GM18861 (cell line): ENCODE measurements around the gene PTBP3.
"Not testable (repeated sequence)": the region's sequence is repeated elsewhere in the genome, so short reads cannot be mapped to it uniquely, and the experiment has no call there.

Experiments used
- ATAC-seq: cut with Tn5 transposase; IDR thresholded peaks from one replicate; pipeline ENCODE4 v1.9.1; 2021; ENCODE audit not compliant: unreplicated experiment

Gene PTBP3, protein sequence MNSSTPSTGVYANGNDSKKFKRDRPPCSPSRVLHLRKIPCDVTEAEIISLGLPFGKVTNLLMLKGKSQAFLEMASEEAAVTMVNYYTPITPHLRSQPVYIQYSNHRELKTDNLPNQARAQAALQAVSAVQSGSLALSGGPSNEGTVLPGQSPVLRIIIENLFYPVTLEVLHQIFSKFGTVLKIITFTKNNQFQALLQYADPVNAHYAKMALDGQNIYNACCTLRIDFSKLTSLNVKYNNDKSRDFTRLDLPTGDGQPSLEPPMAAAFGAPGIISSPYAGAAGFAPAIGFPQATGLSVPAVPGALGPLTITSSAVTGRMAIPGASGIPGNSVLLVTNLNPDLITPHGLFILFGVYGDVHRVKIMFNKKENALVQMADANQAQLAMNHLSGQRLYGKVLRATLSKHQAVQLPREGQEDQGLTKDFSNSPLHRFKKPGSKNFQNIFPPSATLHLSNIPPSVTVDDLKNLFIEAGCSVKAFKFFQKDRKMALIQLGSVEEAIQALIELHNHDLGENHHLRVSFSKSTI

DNA sequence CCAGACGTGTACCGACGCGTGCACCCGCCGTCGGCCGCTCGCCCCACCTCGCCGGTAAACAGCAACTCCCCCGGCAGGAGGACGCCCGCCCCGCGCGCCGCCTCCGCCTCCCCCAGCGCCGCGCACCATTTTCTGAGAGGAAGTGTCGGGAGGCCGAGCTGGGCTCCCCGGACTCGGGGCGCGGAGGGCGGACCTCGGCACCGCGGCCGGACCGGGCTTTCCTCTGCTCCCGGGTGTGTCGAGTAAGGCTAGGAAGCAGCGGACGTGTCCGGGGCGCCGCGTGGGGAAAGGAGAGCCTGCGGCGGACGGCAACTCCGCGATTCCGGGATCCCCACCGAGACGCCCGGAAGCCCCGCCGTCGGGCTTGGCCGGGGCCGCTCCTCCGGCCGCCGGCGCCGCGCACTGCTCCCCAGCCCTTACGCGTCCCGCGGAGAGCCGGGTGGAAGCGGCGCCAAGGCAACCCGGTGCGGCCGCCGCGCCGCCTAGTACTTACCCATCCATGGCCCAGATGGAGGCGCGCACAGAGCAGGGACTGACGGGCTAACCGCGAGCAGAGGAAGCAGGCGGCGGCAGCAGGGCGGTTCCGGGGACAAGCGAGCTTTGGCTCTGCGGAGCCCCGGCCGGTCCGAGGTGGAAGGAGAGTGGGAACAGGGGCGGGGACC lies at the start of gene PTBP3:
Gene PTBP3, minus strand, starts transcription at position 643 of the 662 bp plus-strand sequence. CDS start 35,754 bp downstream, outside the sequence.
- peak; percentile 39 for ATAC-seq

GRCh38 chr9:112382501-112383364 lies 49.3 kb upstream of the PTBP3 start:
- ATAC-seq, result no peak

DNA sequence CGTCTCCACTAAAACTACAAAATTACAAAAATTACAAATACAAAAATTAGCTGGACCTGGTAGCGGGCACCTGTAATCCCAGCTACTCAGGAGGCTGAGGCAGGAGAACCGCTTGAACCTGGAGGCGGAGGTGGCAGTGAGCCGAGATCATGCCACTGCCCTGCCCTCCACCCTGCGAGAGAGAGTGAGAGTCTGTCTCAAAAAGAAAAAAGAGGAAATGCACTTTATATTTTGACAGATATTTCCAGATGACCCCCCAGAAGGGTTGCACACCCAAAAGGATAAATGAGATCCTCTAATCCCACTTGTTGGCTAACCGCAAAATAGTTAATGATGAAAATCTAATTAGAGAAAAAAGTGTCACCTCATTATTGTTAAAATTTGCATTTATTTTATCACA lies 48.6 kb upstream of the PTBP3 start:
- ATAC-seq, result no peak

DNA sequence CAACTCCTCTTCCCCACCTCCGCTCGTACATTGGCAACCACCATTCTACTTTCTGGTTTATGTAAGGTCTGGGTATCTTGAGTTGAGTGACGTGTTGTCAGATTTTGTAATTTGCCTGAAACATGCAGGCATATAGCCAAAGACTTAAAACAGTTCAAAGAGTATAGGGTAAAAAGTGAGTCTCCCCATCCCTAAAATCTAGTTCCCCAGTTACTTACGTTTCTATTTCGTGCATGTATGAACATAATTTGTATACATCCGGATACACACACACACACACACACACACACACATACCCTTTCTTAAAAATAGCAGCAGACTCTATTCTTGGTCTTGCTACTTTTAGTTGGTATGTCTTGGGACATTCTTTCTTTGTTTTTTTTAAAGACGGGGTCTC lies 47.4 kb upstream of the PTBP3 start:
- ATAC-seq, result no peak

DNA sequence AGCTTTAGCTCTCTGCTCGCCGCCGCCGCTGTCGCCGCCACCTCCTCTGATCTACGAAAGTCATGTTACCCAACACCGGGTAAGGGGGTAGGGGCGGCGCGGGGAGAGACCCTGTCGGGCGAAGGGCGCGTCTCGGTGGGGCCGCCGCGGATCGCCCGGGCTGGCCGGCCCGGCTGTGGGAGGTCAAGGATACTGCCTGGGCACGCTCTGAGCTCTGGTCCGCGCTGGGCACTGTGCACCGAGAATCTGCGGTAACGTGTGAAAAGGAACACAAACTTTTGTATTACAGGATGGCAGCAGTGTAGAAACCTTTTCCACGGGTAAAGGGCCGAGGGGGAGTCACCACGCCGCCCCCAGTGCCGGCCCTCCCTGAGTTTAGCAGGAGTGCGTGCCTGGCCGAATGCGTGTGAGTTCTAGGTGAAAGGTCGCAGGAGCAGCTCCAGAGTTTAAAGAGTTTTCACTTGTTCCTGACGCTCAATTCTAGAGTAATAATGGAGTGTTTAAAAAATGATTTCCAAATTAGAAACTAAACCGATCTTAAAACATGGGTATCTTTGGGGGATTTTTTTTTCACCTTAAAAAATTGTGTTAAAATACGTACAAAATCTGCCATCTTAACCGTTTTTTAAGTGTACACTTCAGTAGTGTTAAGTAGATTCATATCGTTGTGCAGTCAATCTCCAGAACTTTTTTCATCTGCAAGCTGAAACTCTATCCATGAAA lies 46.8 kb upstream of the PTBP3 start, which contains the start of gene HSDL2:
Gene HSDL2, plus strand, starts transcription at position 7 of the 723 bp plus-strand sequence. Its CDS starts 56 bp downstream, at position 63.
- peak; percentile 10 for ATAC-seq

- peak; percentile 63 for ATAC-seq
Observed at GRCh38 chr9:112379177-112380101, 46.0 kb upstream of the PTBP3 start.

- no peak for ATAC-seq
Observed at GRCh38 chr9:112378328-112379176, 45.1 kb upstream of the PTBP3 start.

DNA sequence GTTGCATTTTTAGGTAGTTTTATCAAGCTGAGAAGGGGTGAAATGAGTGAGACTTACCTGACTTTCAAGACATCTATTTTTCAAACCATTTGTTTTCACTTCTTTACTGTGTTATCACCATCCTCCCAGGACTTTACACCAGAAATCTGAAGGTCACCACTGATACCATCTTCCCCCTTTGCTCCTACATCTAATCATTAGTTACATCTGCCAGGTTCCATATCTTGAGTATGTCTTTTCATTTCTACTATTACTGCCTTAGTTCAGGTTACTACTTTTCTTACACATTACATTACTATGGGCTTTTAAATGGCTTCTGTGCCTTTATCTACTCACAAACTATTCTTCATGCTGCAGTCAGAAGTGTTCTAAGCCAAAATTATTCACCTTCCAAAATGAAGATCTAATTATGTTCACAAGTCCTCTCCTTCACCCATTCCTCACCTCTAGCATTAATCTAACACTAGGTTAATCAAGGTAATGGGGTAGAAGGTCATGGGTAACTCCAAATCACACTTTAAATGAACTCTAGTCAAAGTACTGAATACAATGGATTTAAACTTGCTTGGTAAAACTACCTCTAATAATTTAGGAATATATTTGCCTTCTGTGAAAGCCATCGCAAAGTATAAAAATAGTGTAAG lies 44.4 kb upstream of the PTBP3 start:
- no peak for ATAC-seq

DNA sequence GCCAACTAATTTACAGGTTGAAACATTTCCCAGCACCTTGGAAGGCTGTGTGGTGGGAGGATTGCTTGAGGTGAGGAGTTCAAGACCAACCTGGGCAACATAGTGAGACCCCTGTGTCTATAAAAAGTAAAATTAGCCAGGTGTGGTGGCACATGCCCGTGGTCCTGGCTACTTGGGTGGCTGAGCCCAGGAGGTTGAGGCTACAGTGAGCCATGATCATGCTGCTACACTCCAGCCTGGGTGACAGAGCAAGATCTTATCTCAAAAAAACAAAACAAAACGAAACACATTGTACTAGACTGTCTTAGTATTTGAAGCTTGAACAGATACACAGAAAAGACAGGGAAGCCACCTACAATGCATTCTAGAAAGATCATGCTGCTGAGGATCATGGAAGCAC lies 43.7 kb upstream of the PTBP3 start:
- no peak for ATAC-seq

- no peak for ATAC-seq
Observed at GRCh38 chr9:112375361-112375760, 41.9 kb upstream of the PTBP3 start.

GRCh38 chr9:112374232-112374631 lies 40.8 kb upstream of the PTBP3 start:
- ATAC-seq, result not testable (repeated sequence)

DNA sequence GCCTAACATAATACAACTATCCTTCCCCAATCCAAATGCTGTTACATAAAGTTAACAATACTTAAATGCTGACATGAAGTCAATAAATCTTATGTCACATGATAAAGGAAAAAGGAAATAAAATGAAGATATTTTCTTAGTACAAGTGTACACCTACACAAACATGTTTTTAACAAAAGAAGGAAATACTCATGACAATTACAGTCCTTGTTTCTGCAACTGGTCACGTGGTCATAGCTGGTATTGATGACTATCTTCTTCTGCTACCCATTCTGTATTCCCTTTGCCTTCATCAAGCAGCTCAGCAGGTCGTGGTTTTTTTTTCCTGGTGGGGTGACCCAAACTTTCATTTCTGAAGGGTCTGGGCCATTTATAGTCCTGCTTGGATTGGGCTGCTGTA lies 40.2 kb upstream of the PTBP3 start:
- ATAC-seq, result not testable (repeated sequence)

- ATAC-seq, result no peak
Observed at GRCh38 chr9:112371060-112371459, 37.6 kb upstream of the PTBP3 start.

DNA sequence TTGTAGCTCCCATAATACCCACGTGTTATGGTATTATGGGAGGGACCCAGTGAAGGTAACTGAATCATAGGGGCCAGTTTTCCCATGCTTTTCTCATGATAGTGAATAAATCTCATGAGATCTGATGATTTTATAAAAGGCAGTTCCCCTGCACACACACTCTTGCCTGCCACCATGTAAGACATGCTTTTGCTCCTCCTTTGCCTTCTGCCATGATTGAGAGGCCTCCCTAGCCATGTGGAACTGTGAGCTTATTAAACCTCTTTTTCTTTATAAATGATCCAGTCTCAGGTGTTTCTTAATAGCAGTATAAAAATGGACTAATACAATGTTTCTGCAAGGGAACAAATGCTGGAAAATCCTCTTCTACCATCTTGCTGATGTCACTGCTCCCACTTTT lies 36.4 kb upstream of the PTBP3 start:
- ATAC-seq, result no peak

DNA sequence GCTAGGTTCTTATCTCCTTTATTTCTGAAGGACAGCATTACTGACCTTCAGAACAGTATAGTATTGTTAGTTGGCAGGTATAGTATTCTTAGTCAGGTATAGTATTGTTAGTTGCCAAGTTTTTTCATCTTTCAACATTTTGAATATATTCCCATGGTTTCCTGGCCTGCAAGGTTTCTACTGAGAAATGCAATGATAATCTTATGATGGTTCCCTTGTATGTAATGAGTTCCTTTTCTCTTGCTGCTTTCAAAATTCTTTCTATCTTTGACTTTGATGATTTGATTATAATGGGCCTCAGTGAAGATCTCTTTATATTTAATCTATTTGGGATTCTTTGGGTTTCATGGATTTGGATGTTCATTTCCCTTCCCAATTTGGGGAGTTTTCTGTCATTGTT lies 34.0 kb upstream of the PTBP3 start:
- ATAC-seq, result no peak

DNA sequence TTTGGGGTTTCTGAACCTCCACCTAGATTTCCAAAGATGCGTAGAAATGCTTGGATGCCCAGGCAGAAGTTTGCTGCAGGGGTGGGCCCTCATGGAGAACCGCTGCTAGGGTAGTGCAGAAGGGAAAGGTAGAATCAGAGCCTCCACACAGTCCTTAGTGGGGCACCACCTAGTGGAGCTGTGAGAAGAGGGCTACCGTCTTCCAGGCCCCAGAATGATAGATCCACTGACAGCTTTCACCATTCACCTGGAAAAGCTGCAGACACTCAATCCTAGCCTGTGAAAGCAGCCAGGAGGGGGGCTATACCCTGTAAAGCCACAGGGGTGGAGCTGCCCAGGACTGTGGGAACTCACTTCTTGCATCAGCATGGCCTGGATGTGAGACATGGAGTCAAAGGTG lies 33.2 kb upstream of the PTBP3 start:
- no peak for ATAC-seq

DNA sequence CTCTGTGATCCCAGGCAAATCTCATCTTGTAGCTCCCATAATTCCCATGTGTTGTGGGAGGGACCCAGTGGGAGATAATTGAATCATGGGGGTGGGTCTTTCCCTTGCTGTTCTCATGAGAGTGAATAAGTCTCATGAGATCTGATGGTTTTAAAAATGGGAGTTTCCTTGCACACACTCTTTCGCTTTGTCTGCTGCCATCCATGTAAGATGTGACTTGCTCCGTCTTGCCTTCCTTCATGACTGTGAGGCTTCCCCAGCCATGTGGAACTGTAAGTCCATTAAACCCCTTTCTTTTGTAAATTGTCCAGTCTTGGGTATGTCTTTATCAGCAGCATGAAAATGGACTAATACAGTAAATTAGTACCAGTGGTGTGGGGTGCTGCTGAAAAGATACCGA lies 31.8 kb upstream of the PTBP3 start:
- not testable (repeated sequence) for ATAC-seq

- ATAC-seq, result no peak
Observed at GRCh38 chr9:112364761-112365160, 31.3 kb upstream of the PTBP3 start.
